KMS-11 (cell line): ENCODE data around the gene MAPT.

Source experiments
- H2AFZ ChIP-seq: fragments of 200-600 bp; sonication (generic); 2 replicates; pipeline ENCODE4 v1.6.1; 2016; ENCODE audit warnings: antibody characterized with exemption, mixed run types, low read depth
- H3K27ac ChIP-seq: fragments of 200-600 bp; sonication (generic); 2 replicates; pipeline ENCODE4 v1.6.1; 2016; ENCODE audit warnings: mild to moderate bottlenecking, mixed run types
- H3K27me3 ChIP-seq: fragments of 200-600 bp; sonication (generic); 2 replicates; pipeline ENCODE4 v1.6.1; 2017; ENCODE audit warnings: mild to moderate bottlenecking, low read depth, mixed run types, moderate library complexity; ENCODE audit not compliant: insufficient read depth
- H3K36me3 ChIP-seq: fragments of 200-600 bp; sonication (generic); 2 replicates; pipeline ENCODE4 v1.6.1; 2017; ENCODE audit warnings: mild to moderate bottlenecking, mixed run types; ENCODE audit not compliant: insufficient read depth
- H3K4me1 ChIP-seq: fragments of 200-600 bp; sonication (generic); 2 replicates; pipeline ENCODE4 v1.6.1; 2016; ENCODE audit warnings: mild to moderate bottlenecking, low read depth, mixed run types; ENCODE audit not compliant: poor library complexity, severe bottlenecking
- H3K4me2 ChIP-seq: fragments of 200-600 bp; sonication (generic); 2 replicates; pipeline ENCODE4 v1.7.0; 2016; ENCODE audit warnings: mild to moderate bottlenecking, mixed run types
- H3K4me3 ChIP-seq: fragments of 200-600 bp; sonication (generic); IDR thresholded peaks from 2 replicates; pipeline ENCODE4 v1.6.1; 2017; ENCODE audit warnings: low read depth, low read length, mixed read lengths; ENCODE audit not compliant: insufficient read depth
- H3K79me2 ChIP-seq: fragments of 200-600 bp; sonication (generic); 2 replicates; pipeline ENCODE4 v1.6.1; 2016; ENCODE audit warnings: low read depth, mixed run types; ENCODE audit not compliant: insufficient read depth
- H3K9ac ChIP-seq: fragments of 200-600 bp; sonication (generic); 2 replicates; pipeline ENCODE4 v1.6.1; 2016; ENCODE audit warnings: mild to moderate bottlenecking, mixed run types
- H4K20me1 ChIP-seq: fragments of 200-600 bp; sonication (generic); 2 replicates; pipeline ENCODE4 v1.6.1; 2016; ENCODE audit warnings: mild to moderate bottlenecking, mixed run types; ENCODE audit not compliant: insufficient read depth
- TF ChIP-seq, protein P1 (sequence below): fragments of 200-600 bp; sonication (generic); conservative IDR thresholded peaks from 2 replicates; pipeline ENCODE4 v1.6.1; 2017; ENCODE audit warnings: low read depth, mild to moderate bottlenecking, antibody characterized with exemption, low read length, moderate library complexity, mixed read lengths

Gene MAPT

GRCh38 chr17:45973946-45974859, 79.8 kb downstream of the MAPT start:
- H3K4me2 ChIP-seq, result no peak overlapping the region
- H3K9ac ChIP-seq, result no peak overlapping the region
- H3K4me1 ChIP-seq, result no peaks in the 10 kb centered on the region
- H3K36me3 ChIP-seq, result no peaks in the 10 kb centered on the region
- H3K27ac ChIP-seq, result no peak overlapping the region
- no peaks in the 10 kb centered on the region for H3K79me2 ChIP-seq
- H2AFZ ChIP-seq, result no peak overlapping the region
- H4K20me1 ChIP-seq, result no peaks in the 10 kb centered on the region
- TF ChIP-seq, protein P1, sequence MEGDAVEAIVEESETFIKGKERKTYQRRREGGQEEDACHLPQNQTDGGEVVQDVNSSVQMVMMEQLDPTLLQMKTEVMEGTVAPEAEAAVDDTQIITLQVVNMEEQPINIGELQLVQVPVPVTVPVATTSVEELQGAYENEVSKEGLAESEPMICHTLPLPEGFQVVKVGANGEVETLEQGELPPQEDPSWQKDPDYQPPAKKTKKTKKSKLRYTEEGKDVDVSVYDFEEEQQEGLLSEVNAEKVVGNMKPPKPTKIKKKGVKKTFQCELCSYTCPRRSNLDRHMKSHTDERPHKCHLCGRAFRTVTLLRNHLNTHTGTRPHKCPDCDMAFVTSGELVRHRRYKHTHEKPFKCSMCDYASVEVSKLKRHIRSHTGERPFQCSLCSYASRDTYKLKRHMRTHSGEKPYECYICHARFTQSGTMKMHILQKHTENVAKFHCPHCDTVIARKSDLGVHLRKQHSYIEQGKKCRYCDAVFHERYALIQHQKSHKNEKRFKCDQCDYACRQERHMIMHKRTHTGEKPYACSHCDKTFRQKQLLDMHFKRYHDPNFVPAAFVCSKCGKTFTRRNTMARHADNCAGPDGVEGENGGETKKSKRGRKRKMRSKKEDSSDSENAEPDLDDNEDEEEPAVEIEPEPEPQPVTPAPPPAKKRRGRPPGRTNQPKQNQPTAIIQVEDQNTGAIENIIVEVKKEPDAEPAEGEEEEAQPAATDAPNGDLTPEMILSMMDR, result no peak
- no peaks in the 10 kb centered on the region for H3K27me3 ChIP-seq
- H3K4me3 ChIP-seq, result no peak overlapping the region

- no peak overlapping the region for H3K4me3 ChIP-seq
- no peaks in the 10 kb centered on the region for H3K36me3 ChIP-seq
- no peaks in the 10 kb centered on the region for H3K27me3 ChIP-seq
- TF ChIP-seq, protein P1, result no peak
- no peak overlapping the region for H3K9ac ChIP-seq
- H3K4me1 ChIP-seq, result no peaks in the 10 kb centered on the region
- no peak overlapping the region for H3K4me2 ChIP-seq
- no peaks in the 10 kb centered on the region for H3K79me2 ChIP-seq
- no peaks in the 10 kb centered on the region for H4K20me1 ChIP-seq
- H3K27ac ChIP-seq, result no peak overlapping the region
- no peak overlapping the region for H2AFZ ChIP-seq
These were observed 80.7 kb downstream of the MAPT start for GRCh38 chr17:45974916-45975630.

GRCh38 chr17:45975640-45976295, 81.4 kb downstream of the MAPT start:
- H3K4me1 ChIP-seq, result no peaks in the 10 kb centered on the region
- H2AFZ ChIP-seq, result no peak overlapping the region
- no peaks in the 10 kb centered on the region for H3K36me3 ChIP-seq
- no peak overlapping the region for H3K4me2 ChIP-seq
- no peak overlapping the region for H3K27ac ChIP-seq
- H3K4me3 ChIP-seq, result no peak overlapping the region
- TF ChIP-seq, protein P1, result no peak
- H3K27me3 ChIP-seq, result no peaks in the 10 kb centered on the region
- H4K20me1 ChIP-seq, result no peaks in the 10 kb centered on the region
- H3K79me2 ChIP-seq, result no peaks in the 10 kb centered on the region
- no peak overlapping the region for H3K9ac ChIP-seq

- no peak overlapping the region for H3K27ac ChIP-seq
- no peaks in the 10 kb centered on the region for H3K79me2 ChIP-seq
- H2AFZ ChIP-seq, result no peak overlapping the region
- H4K20me1 ChIP-seq, result no peaks in the 10 kb centered on the region
- H3K4me3 ChIP-seq, result no peak overlapping the region
- H3K36me3 ChIP-seq, result no peaks in the 10 kb centered on the region
- no peaks in the 10 kb centered on the region for H3K27me3 ChIP-seq
- H3K4me2 ChIP-seq, result no peak overlapping the region
- no peaks in the 10 kb centered on the region for H3K4me1 ChIP-seq
- no peak overlapping the region for H3K9ac ChIP-seq
- TF ChIP-seq, protein P1, result no peak
These were observed 82.0 kb downstream of the MAPT start for GRCh38 chr17:45976391-45976754.
